ENCODE results near the gene PECR. TPM values are rescaled to one million over a fixed set of nuclear protein-coding genes. Genes with fewer than 3 reads are reported as not detected.
"Not testable (repeated sequence)": the region's sequence is repeated elsewhere in the genome, so short reads cannot be mapped to it uniquely, and the experiment has no call there.

PECR gene
- polyA plus RNA-seq, 3 donors = 6.1 to 58.6 (median 20.0) TPM

DNA sequence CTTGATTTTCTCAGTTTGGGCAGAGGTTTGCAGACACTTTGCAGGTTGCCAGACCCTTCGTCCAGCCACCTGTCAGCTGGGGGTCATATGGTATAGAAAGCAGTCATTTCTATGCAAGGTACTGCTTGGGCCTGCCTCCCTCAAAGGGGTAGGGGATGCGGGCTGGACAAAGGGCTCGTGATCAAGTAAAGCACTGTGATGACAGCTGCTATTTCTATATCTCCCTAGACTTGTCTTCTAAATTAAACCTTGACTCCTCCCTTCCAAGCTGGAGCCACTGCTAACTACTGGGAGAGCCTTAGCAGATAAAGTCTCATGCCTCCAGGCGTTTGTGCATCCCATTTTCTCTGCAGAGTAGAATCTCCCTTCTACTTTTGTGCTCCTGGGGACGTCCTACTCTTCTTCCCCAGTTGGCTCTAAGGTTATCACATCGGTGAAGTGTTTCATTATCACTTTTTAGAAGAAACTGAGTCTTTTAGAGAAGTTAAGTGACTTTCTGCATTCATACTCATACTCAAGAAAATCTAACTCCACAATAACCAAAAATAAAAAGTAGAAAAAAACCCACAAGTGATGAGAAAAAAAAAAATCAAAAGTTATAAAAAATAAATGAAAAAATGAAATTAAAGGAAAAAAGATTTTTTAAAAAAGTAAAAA is 26.8 kb upstream of the PECR start:
- 60 to 61% (median 60%) methylated on average over 6 of the region's 6 CpGs for WGBS, 3 donors
- H3K27ac ChIP-seq (ENCODE audit: low read depth, low read length) = no peak overlapping the region

DNA sequence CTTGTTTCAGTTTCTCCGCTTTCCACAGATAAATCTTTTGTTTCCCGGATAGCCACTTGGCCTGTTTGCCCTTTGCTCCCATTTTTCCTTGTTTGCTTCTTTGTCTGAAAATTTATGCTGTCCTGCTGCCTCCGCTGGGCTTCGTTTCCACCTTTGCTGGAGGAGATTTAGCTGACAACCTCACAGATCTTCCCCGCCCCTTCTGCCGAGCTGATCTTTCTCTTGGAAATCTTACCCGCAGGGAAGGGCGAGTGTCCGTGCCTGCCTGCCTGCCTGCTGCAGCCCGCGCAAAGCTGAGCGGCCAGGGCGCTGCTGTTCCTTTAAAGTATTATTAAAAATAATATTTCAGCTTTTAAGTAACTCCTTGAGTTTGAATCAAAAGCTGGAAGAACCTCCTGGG is 26.2 kb upstream of the PECR start:
- H3K27ac ChIP-seq (ENCODE audit: low read depth, low read length) = no peak overlapping the region

DNA sequence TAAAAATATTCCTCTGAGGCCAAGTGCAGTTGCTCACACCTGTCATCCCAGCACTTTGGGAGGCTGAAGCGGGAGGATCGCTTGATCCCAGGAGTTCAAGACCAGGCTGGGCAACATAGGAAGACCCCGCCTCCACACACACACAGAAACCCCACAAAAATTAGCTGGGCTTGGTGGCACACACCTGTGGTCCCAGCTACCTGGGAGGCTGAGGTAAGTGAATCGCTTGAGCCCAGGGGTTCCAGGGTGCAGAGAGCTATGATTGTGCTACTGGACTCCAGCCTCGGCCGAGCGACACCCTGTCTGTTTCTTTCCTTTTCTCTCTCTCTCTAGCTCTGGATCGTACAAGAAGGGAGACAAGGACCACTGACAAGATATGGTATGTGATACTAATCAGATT is 25.7 kb upstream of the PECR start:
- 86 to 95% (median 89%) methylated on average over 8 of the region's 8 CpGs for WGBS, 3 donors
- no peak overlapping the region for H3K27ac ChIP-seq (ENCODE audit: low read depth, low read length)

More for the DNA sequence above, 26.2 kb upstream of the PECR start:
- 54 to 68% (median 54%) methylated on average over 13 of the region's 13 CpGs for WGBS, 3 donors

DNA sequence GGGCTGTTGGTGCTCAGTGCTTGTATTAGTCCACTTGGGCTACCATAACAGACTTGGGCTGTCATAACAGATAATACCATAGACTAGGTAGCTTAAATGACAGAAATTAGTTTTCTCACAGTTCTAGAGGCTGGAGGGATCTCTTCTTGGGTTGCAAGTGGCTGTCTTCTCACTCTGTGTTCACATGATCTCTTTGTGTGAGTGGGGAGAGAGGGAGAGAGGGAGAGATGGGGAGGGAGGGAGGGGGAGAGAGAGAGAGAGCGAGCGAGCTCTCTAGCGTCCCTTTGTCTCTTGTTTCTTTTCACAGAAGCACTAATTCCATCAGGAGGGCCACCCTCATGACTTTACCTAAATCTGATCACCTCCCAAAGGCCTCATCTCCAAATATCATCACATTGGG is 23.1 kb upstream of the PECR start:
- WGBS, 3 donors = 62 to 87% (median 84%) methylated on average over 3 of the region's 3 CpGs
- no peak overlapping the region for H3K27ac ChIP-seq (ENCODE audit: low read depth, low read length)

GRCh38 chr2:216103213-216103612 is 21.6 kb upstream of the PECR start:
- no peak overlapping the region for H3K27ac ChIP-seq (ENCODE audit: low read depth, low read length)
- WGBS, 3 donors = 49 to 58% (median 55%) methylated on average over 1 of the region's 1 CpG

- H3K27ac ChIP-seq (ENCODE audit: low read depth, low read length) = no peak overlapping the region
- WGBS, 3 donors = 86 to 92% (median 89%) methylated on average over 4 of the region's 4 CpGs
These were observed 19.5 kb upstream of the PECR start for GRCh38 chr2:216101109-216101508.

DNA sequence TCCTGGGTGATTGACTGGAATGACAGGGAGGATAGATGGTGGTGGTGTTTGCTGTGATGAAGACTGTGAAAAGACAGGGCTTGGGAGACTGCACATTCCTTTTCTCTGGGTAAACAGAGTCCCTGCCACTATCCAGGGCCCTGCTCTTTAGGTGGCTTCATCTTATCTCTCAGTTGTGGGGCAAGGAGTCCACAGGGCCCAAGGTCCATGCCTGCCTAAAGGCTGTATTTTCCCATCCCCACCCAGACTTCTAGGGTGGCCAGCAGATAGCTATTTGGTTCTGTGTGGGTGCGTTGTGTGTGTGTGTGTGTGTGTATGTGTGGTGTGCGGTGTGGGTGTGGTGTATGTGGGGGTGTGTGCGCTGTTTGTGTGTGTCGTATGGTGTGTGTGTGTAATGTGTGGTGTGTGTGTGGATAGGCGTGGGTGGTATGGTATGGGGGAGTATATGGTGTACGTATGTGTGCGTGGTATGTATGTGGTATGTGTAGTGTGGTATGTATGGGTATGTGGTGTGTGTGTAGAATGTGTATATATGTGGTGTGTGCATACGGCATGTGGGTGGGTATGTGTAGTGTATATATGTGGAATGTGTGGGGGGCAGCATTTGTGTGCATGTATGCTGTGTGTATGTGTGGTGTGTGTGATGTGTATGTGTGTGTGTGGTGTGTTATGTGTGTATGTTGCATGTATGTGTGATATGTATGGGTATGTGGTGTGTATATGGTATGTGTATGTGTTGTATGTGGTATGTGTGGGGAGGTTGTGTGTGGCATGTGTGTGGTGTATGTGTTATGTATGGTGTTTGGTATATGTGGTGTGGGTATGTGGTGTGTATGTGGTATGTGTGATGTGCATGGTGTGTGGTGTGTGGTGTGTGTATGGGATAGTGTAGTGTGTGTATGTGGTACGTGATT is 17.1 kb upstream of the PECR start:
- 92 to 96% (median 94%) methylated on average over 9 of the region's 9 CpGs for WGBS, 3 donors
- H3K27ac ChIP-seq (ENCODE audit: low read depth, low read length) = no peak overlapping the region

DNA sequence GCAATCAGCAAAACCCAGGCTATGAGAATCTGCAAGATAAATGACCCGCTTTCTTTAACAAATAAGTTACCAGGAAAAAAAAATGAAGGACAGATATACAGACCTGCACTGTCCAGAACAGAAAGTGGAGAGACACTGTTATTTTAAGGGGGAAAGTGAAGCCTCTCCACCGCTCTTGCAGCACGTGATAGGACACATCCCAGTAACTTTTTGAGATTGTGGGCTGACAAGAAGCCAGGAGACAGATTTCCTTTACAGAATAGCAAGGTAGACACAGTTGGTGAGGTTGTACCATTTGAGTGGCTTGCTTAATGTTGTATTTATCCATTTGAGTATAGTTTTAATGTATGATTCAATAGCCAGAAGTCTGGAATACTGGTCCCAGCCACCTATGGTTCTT is 13.1 kb upstream of the PECR start:
- H3K27ac ChIP-seq (ENCODE audit: low read depth, low read length) = no peak overlapping the region

GRCh38 chr2:216092646-216093045 is 11.0 kb upstream of the PECR start:
- no peak overlapping the region for H3K27ac ChIP-seq (ENCODE audit: low read depth, low read length)
- 76 to 90% (median 86%) methylated on average over 2 of the region's 2 CpGs for WGBS, 3 donors

More for the DNA sequence above, 13.1 kb upstream of the PECR start:
- WGBS, 3 donors = 62 to 88% (median 86%) methylated on average over 3 of the region's 3 CpGs

DNA sequence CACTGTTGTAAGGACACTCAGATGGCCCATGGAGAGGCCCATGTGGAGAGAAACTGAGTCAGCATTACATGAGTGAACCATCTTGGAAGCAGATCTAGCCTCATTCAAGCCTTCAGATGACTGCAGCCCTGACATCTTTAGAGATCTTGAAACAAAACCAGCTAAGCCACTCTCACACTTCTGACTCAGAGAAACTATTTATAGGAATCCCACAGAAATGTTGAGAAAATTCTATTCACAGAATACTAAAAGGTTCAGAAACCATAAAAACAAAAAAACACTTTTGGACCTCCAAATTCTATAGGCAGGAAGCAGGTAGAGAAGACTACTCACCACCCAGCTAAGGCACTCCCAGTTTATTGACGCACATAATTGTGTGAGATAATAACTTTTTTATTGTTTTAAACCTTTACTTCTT is 8.8 kb upstream of the PECR start:
- H3K27ac ChIP-seq (ENCODE audit: low read depth, low read length) = no peak overlapping the region
- 91 to 98% (median 93%) methylated on average over 1 of the region's 1 CpG for WGBS, 3 donors

DNA sequence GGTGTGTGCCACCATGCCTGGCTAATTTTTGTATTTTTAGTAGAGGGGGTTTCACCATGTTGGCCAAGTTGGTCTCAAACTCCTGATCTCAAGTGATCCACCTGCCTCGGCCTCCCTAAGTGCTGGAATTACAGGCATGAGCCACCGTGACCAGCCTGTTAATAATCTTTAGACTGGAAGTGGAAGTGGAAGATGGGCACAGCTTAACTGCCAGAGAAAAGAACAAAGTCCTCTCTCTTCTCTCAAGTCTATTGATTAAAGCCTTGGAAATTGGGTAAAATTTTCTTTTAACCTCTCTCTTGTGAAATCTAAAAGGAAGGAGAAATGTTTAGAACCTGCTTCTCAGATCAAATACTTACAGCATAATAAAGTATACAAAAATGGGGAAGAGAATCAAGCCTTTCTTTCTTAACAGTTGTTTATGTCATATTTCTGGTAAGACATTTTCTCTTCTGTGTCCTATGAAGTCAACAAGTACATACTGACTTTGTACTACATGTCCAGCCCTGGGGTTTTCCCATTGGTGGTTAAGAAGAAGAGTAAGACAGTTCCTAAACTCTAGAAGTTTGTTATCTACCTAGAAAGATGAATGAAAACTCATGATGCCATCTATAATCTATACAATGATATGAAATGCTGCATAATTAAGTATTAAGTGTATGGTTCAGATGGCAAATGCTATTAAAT is 4.7 kb upstream of the PECR start:
- no peak overlapping the region for H3K27ac ChIP-seq (ENCODE audit: low read depth, low read length)
- WGBS, 3 donors = 47 to 92% (median 88%) methylated on average over 2 of the region's 2 CpGs

DNA sequence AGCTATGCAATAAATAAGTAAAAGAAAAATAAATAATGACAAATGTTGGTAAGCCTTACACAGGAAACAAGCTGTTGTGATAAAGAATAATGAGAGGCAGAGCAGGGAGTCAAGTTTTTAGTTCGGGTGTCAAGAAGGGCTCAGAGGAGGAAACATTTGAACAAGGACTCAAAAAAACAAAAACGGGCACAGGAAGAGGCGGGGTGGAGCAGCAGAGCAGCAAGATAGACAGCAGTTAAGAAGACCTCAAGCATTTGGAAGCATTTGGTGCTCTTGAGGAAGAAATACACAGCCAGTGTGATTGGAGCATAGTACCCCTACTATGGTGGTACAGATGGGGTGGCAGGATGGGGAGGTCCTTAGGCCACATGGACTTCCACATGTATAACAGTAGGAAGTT is 2.9 kb upstream of the PECR start:
- H3K27ac ChIP-seq (ENCODE audit: low read depth, low read length) = no peak overlapping the region
- WGBS, 3 donors = 57 to 76% (median 64%) methylated on average over 3 of the region's 3 CpGs

DNA sequence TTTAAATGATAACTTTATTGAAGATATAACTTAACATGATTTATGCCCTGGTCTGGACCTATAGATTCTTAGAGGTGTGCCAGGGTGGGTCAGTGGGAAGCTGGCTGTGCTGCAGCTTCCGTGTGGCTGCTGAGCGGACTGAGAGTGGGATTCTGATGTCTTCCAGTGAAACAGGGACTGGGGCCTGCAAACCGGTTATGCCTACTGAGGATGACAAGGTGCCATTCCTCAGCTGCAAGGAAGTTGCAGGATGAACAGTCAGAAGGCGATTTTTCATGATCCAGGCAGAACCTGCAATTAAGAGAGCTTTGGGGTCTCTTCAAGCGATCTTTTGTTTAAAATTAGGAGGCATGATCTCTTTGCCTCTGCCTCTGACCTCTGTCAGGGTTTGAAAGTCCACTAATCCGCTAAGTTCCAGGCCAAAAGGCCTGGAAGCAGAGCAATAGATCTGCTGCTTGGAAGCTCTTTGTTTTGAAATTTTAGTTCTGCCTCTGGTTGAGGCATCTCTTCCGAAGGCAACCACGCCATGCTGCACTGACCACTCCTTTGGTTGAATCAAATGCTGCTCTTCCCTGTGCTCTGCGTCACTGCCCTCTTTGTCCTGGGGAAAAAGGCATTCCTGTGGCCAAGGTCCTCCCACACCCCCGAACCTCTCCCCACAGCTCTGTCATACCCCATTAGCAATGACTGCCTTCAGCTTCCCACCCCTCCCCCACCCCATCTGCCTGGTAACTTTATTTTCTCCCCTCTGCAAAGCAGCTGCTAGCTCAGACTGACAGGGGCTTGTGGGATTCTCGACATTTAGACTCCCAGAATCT is 2.1 kb upstream of the PECR start:
- WGBS, 3 donors = 85 to 93% (median 90%) methylated on average over 11 of the region's 11 CpGs
- no peak overlapping the region for H3K27ac ChIP-seq (ENCODE audit: low read depth, low read length)

DNA sequence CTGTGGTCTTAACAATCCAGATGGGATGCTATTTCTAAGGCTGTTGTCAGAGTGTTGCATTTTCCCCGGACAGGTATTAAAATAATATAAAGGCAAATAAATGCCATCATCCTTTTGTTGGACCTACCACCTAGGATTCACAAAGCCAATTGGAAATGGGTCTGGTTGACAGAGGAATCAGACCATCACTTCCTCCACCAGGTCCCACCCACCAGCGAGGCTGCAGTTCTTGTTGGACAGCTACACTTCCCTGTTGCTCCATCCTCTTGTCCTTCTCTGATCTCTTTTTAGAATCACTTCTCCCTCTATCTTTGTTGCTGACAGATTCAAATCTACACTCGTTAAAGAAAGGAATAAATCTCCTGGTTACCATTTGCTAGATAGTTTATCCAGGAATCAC is 1.2 kb upstream of the PECR start:
- WGBS, 3 donors = 66 to 75% (median 74%) methylated on average over 3 of the region's 3 CpGs

GRCh38 chr2:216082117-216082711 is 605 bp upstream of the PECR start:
- no peak overlapping the region for H3K27ac ChIP-seq (ENCODE audit: low read depth, low read length)
- 11 to 20% (median 13%) methylated on average over 22 of the region's 22 CpGs for WGBS, 3 donors

More for the DNA sequence above, 1.2 kb upstream of the PECR start:
- H3K27ac ChIP-seq (ENCODE audit: low read depth, low read length) = no peak overlapping the region

- 10 to 30% (median 20%) methylated on average over 1 of the region's 1 CpG for WGBS, 3 donors
- no peak overlapping the region for H3K27ac ChIP-seq (ENCODE audit: low read depth, low read length)
These were observed 597 bp downstream of the PECR start for GRCh38 chr2:216081012-216081411.

DNA sequence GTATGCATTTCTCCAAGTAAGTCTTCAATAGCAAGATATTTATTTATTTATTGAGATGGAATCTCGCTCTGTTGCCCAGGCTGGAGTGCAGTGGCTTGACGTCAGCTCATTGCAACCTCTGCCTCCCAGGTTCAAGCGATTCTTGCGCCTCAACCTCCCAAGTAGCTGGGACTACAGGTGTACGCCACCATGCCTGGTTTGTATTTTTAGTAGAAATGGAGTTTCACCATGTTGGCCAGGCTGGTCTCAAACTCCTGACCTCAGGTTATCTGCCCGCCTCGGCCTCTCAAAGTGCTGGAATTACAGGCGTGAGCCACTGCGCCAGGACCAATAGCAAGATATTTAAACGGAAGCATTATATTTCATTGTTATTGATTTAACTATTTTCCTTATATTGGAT is 1.6 kb downstream of the PECR start:
- not testable (repeated sequence) for H3K27ac ChIP-seq (ENCODE audit: low read depth, low read length)
- WGBS, 3 donors = 96 to 98% (median 98%) methylated on average over 10 of the region's 10 CpGs

- WGBS, 3 donors = 26 to 47% (median 31%) methylated on average over 1 of the region's 1 CpG
These were observed 2.8 kb downstream of the PECR start for GRCh38 chr2:216078776-216079175.

More at GRCh38 chr2:216078776-216079175, 2.8 kb downstream of the PECR start:
- no peak overlapping the region for H3K27ac ChIP-seq (ENCODE audit: low read depth, low read length)

Data from adipose tissue (tissue), 3 donors.